NCI-H2029 treated with DMSO at 0.1 percent for 48 hours (cell line): ENCODE measurements around the gene PAQR5.
"Not testable (repeated sequence)": the region's sequence is repeated elsewhere in the genome, so short reads cannot be mapped to it uniquely, and the experiment has no call there.

Experiments used
- DNase-seq: peaks from one replicate; lab custom pipeline; 2025; lab: John Stamatoyannopoulos, UW

The PAQR5 gene

GRCh38 chr15:69316291-69316690 is 17.6 kb downstream of the PAQR5 start:
- DNase-seq = no peak

- DNase-seq = no peak
Observed at GRCh38 chr15:69317392-69317841, 18.7 kb downstream of the PAQR5 start.

DNA sequence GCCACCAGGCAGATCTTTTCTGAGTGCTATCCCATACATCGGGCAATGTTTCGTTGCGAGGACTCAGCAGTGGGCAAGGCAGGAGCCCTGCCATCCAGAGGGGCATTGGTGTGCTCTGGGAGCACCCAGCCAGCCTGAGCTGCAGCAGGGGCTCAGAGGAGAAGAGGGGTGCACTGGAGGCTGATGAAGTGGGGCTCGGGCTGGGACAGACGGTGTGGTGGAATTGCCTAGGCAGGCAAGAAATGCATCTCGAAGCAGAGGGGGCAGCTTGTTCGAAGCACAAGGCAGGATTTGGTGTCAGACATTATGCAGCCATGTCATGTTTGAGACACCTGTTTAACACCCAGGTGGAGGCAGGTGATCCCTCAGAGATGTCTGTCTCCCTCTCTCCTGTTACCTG is 19.3 kb downstream of the PAQR5 start:
- DNase-seq = no peak

DNA sequence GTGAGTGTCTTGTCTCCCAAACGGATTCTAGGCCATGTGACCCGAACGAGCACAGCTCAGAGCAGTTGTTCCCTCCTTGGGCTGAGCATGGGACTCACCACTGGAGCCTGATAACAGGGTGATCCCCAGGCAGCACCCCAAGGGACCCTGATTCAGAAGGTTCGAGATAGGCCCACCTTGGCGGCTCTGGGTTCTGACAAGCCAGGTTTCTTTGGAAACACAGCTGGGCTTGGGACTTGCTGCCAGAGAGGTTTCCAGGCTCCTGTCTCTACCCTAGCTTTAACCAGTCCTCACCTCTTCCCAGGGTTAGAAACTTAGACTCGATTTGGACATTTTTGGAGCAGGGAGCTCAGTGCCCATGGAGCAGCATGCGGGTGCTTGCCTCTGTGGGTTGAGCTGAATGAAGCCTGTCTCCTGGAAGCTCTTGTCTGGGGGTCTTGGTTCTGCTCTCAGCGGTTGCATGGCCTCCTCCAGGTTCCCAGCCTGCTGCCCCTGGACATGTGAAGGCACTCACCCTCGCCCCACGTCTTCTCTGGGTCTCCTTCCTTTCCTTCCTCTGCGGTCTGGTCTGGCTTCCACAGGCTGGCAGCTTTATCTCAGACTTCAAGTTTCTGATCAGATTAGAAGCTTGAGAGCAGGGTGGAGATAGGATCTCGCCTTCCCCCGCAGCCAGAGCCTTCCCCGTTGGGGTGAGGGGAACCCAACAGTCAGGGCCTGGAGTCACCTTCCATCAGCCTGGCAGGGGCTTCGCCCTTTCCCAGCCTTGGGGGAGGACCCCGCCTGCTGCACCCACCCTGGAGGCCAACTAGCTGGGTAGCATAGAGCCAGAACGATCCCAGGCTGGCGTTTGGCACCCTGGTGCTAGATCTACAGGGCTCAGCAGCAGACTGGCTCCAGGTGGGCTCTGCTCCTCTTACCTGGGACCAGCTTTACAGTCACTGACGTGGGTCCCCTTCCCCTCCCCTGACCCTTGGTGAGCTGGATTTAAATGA is 21.0 kb downstream of the PAQR5 start:
- no peak for DNase-seq

- DNase-seq = no peak
Observed at GRCh38 chr15:69320977-69321554, 22.4 kb downstream of the PAQR5 start.

DNA sequence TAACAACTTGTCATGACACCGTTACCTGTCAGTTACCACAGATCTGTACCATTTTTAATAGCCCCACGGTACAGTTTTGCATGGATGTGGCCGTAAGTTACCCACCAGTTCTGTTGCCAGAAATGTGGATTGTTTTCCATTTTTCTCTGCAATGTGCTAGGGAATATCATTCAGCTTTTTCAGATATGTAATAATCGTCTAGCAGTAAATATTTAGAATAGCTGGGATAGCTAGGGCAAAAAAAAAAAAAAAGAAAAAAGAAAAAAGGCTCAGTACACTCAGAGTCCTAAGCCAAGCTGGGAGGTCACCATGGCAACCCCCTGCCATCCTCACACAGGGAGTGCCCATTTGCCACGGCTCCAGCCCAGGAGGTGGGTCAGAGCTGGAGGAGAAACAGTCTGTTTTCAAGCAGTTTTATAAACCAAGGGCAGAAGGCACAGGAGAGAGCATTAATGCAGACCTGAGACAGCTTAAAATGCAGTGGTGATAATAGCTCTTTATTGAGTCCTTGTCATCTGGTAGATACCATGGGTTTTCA is 25.2 kb downstream of the PAQR5 start:
- DNase-seq = no peak

- DNase-seq = no peak
Observed at GRCh38 chr15:69324565-69324964, 25.9 kb downstream of the PAQR5 start.

DNA sequence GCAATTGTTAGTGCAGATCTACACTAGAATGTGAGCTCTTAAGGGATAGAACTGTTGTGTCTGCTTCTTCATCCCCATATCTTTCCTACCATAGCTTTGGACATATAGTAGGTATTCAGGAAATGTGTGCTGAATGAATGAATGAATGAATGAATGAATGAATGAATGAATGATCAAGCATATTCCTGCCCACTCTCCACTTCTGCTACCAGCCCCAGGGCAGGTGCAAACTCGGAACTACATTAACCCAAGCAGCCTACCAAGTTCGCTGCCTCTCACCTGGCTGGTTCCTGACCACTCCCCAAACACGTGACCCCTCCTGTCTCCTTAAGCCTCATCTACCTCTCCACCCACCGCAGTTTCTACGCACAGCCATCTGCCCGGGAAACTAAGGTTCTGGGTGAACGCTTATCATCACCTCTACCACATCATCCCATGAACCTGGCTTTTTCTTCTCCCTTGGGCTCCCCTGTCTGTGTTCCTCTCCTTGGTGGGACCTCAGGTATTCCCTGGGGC is 26.8 kb downstream of the PAQR5 start:
- no peak for DNase-seq

DNA sequence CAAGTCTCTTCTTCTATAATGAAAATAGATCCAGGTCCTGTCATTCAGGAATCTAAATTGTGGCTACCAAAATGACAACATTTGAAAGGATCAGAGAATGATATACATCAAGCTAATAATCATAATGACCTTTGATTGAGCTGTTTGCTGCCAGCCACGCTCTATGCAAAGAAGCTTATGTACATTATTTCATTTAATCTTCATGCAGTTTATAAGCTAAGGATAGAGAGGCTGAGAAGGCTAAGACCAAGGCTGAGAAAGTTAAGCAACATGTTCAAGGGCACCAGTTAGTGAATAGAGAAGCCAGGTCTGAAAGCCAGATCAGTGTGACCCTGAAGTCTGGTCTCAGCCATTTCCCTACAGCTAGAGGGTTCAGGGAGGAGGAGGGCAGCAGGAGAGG is 29.4 kb downstream of the PAQR5 start:
- no peak for DNase-seq

DNA sequence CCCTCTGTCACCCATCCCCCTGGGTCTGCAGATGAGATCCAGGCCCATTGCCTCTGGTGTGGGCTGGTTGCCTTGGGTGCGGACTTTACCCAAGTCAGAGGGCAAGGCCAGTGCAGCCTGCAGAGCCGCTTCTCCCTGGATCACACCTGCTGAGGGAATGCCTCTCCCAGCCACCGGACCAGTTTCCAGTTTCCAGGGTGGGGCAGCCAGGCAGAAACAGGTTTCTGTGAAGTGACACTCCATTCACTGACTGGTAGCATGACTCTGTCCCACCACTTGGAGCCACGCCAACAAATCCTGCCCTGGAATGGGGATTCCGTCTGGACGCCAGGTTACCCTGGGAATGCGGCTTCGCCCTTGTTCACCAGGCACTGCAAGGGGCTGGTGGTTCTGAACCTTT is 30.0 kb downstream of the PAQR5 start:
- no peak for DNase-seq

DNA sequence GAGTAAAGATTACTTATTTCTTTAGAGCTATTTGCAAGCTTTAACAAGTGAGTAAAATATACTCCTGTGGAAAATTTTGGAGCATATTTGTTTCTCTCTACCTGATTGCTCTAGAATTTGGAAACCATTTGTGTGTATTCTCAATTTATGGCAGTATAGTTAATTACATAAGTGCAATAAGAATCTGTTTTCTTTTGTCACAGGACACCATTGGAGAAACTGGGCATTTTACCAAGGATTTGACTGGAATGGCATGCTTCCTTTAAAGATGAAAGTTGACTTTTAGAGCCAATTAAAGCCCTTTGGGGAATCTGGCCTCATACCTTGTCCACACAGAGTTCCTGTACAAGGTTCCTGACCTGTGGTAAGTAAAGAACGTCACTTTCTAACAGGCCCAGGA is 38.4 kb downstream of the PAQR5 start:
- no peak for DNase-seq

DNA sequence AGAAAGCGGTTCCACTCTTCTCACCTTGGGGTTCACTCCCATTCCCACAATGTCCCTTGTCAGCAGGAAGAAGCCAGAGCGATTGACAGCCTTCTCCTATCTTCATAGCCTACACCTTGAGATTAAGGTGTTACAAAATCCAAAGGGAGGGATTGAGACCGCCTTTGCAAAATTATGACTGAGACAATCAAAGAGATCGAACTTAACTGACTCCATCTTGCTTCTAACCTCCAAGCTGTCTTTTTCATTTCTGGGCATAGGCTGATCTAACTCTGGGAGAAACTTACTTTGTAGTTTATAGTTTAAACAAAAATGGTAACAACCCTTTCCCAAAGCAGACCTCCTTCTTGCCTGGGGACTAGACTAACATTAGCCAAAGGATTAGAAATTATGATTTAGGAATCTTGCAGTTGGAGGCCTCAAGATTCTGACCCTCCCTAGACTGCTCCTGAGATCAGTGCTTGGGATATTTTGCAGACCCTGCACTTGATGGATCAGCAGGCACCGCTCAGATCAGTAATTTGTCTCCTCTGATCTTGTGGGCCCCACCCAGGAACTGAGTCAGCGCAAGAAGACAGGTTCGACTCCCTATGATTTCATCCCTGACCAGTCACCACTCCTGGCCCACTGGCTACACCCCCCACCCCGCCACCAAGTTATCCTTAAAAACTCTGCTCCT is 40.0 kb downstream of the PAQR5 start:
- no peak for DNase-seq

DNA sequence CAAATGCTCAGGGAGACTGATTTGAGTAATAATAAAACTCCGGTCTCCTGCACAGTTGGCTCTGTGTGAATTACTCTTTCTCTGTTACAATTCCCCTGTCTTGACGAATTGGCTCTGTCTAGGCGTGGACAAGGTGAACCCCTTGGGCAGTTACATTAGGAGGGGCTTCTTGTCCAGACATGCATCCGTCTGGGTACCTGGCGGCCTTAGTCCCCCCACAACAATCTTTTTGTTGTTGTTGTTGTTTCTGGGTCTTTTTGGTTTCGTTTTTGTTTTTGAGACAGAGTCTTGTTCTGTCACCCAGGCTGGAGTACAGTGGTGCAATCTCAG is 40.5 kb downstream of the PAQR5 start:
- not testable (repeated sequence) for DNase-seq

GRCh38 chr15:69340243-69340900 is 41.7 kb downstream of the PAQR5 start:
- DNase-seq = no peak

DNA sequence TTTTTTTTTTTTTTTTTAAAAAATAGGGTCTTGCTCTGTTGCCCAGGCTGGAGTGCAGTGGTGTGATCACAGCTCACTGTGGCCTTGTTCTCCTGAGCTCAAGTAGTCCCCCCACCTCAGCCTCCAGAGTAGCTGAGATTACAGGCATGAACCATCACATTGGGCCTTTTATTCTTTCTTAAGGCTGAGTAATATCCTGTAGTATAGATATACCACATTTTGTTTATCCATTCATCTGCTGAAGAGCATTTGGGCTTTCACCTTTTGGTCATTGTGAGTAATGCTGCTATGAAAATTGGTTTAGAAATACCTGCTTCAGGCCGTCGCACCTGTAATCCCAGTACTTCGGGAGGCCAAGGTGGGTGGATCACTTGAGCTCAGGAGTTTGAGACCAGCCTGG is 42.6 kb downstream of the PAQR5 start:
- no peak for DNase-seq

- no peak for DNase-seq
Observed at GRCh38 chr15:69342460-69343076, 43.9 kb downstream of the PAQR5 start.

- no peak for DNase-seq
Observed at GRCh38 chr15:69343133-69343532, 44.4 kb downstream of the PAQR5 start.

DNA sequence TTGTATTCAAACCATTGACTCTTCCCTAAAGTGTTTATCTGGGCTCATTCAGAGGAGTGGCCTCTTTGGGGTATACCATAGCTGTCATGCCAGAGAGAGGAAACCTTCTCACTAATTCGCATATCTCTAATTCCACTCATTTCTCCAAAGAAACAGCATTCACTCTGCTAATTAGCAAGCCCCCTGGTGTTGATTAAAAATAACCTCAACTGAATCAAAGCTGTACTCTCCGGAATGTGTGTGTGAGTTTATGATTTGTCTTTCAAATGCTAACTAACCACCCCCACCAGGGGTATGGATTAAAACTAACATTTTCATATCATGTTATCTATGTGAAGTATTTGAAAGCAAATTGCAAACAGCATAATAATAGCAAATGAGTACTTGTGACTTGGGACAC is 45.5 kb downstream of the PAQR5 start:
- no peak for DNase-seq

- no peak for DNase-seq
Observed at GRCh38 chr15:69346112-69346511, 47.4 kb downstream of the PAQR5 start.

- no peak for DNase-seq
Observed at GRCh38 chr15:69351333-69351732, 52.6 kb downstream of the PAQR5 start.

DNA sequence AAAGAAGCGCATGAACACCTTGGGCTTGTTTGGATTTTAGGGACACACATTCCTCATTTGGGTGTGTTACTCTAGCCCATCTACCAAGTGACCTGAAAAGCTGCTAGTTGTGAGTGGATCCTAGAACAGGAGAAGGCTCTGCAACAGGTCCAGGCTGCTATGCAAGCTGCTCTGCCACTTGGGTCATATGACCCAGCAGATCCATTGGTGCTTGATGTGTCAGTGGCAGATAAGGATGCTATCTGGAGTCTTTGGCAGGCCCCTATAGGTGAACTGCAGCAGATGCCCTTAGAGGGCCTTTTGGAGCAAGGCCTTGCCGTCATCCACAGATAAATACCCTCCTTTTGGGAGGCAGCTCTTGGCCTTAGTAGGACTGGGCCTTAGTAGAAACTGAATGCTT is 53.2 kb downstream of the PAQR5 start:
- no peak for DNase-seq
